Keratinocyte (primary cell): Measurements from ENCODE around the gene ASGR1. TPM values are rescaled to one million over a fixed set of nuclear protein-coding genes. Genes with fewer than 3 reads are reported as not detected.

Experiments
- DNase-seq: peaks from one replicate; pipeline ENCODE4 v3.0.0-alpha.2; 2011; ENCODE audit warnings: low read depth, missing footprints, low spot score
- FAIRE-seq: peaks from 2 replicates; lab custom pipeline; 2011; peaks lifted over from hg19 to GRCh38; lab: Jason Lieb, UNC
- H2AFZ ChIP-seq: 2 replicates; pipeline ENCODE4 v1.6.0; 2012; ENCODE audit warnings: low read length, control low read depth, inconsistent platforms; ENCODE audit not compliant: control insufficient read depth
- H3K27ac ChIP-seq: 2 replicates; pipeline ENCODE4 v1.5.1; 2011; ENCODE audit warnings: low read length; ENCODE audit not compliant: control insufficient read depth, insufficient read depth
- H3K27me3 ChIP-seq: 3 replicates; pipeline ENCODE4 v1.6.0; 2011; ENCODE audit warnings: low read length; ENCODE audit not compliant: control insufficient read depth, insufficient read depth; ENCODE audit errors: extremely low read depth
- H3K36me3 ChIP-seq, 2 experiments: 2 replicates in 1 of 2; 3 replicates in 1 of 2; pipeline ENCODE4 v1.5.1; 2011; ENCODE audit warnings: low read length in 2 of 2, mild to moderate bottlenecking in 1 of 2; ENCODE audit not compliant: control insufficient read depth in 2 of 2, insufficient read depth in 2 of 2; ENCODE audit errors: extremely low read depth in 1 of 2
- H3K4me1 ChIP-seq: 3 replicates; pipeline ENCODE4 v1.5.1; 2011; ENCODE audit warnings: low read length; ENCODE audit not compliant: control insufficient read depth, insufficient read depth; ENCODE audit errors: extremely low read depth
- H3K4me2 ChIP-seq: 3 replicates; pipeline ENCODE4 v1.6.0; 2011; ENCODE audit warnings: low read depth, low read length; ENCODE audit not compliant: control insufficient read depth, insufficient read depth; ENCODE audit errors: extremely low read depth
- H3K4me3 ChIP-seq, 3 experiments: fragments of 200-600 bp in 1 of 3; sonication (generic) in 1 of 3; 2 replicates in 2 of 3; 3 replicates in 1 of 3; pipeline ENCODE4 v1.5.1; 2011 to 2016; ENCODE audit warnings: low read length in 3 of 3, mild to moderate bottlenecking in 3 of 3, control low read depth in 2 of 3, inconsistent platforms in 1 of 3, low read depth in 1 of 3, mixed read lengths in 1 of 3, mixed run types in 1 of 3, moderate library complexity in 1 of 3; ENCODE audit not compliant: control insufficient read depth in 2 of 3, insufficient read depth in 2 of 3; ENCODE audit errors: extremely low read depth in 1 of 3
- H3K79me2 ChIP-seq: 2 replicates; pipeline ENCODE4 v1.6.0; 2012; ENCODE audit warnings: low read length; ENCODE audit not compliant: control insufficient read depth, insufficient read depth
- H3K9ac ChIP-seq: 3 replicates; pipeline ENCODE4 v1.6.0; 2011; ENCODE audit warnings: low read length; ENCODE audit not compliant: control insufficient read depth, insufficient read depth; ENCODE audit errors: extremely low read depth
- H3K9me1 ChIP-seq: 3 replicates; pipeline ENCODE4 v1.6.0; 2011; ENCODE audit warnings: low read length; ENCODE audit not compliant: control insufficient read depth, insufficient read depth; ENCODE audit errors: extremely low read depth
- H3K9me3 ChIP-seq: 2 replicates; pipeline ENCODE4 v1.5.1; 2012; ENCODE audit warnings: low read depth, low read length; ENCODE audit not compliant: control insufficient read depth
- H4K20me1 ChIP-seq: 3 replicates; pipeline ENCODE4 v1.6.0; 2011; ENCODE audit warnings: low read length; ENCODE audit not compliant: control insufficient read depth, insufficient read depth; ENCODE audit errors: extremely low read depth
- EZH2 ChIP-seq: IDR thresholded peaks from one replicate; pipeline ENCODE4 v1.6.1; 2012; ENCODE audit warnings: inconsistent platforms, mild to moderate bottlenecking, low read length, moderate library complexity
- dilution Hi-C: fragments of 300-500 bp; cut with MboI; formaldehyde crosslinking; loops from one replicate; pipeline ENCODE4 v1.7.0; 2020; ENCODE audit warnings: low sequenced_read_pairs; ENCODE audit not compliant: extremely low pct_ligation_motif_present
- polyA plus RNA-seq, 5 experiments: library from polyadenylated mRNA; depleted of rRNA in 3 of 5; stranded (reverse) in 3 of 5; stranded (forward) in 1 of 5; unstranded in 1 of 5; fragments of >200 nt; gene quantifications; 1 replicate in 1 of 5; 2 replicates in 3 of 5; 3 replicates in 1 of 5; pipeline versions ENCODE4 v1.2.1 to v1.2.3, GENCODE V29; 2011 to 2012; ENCODE audit warnings: missing spikeins in 2 of 5, low read depth in 1 of 5, low replicate concordance in 1 of 5
- TF ChIP-seq, protein P1 (sequence below), 3 experiments: IDR thresholded peaks in 1 of 3; conservative IDR thresholded peaks in 1 of 3; optimal IDR thresholded peaks in 1 of 3; 2 replicates in 2 of 3; 3 replicates in 1 of 3; pipeline versions ENCODE3 to v1.5.1; 2011; ENCODE audit warnings: low read length in 3 of 3, mild to moderate bottlenecking in 3 of 3, moderate library complexity in 2 of 3, control low read depth in 1 of 3, inconsistent platforms in 1 of 3; ENCODE audit not compliant: insufficient read depth in 2 of 3; ENCODE audit errors: extremely low read depth in 1 of 3

Gene ASGR1
- polyA plus RNA-seq, 1 donor (not counting 4 experiments of a cell fraction or from before 2014, with no cell fraction given), result 0.18 TPM

DNA sequence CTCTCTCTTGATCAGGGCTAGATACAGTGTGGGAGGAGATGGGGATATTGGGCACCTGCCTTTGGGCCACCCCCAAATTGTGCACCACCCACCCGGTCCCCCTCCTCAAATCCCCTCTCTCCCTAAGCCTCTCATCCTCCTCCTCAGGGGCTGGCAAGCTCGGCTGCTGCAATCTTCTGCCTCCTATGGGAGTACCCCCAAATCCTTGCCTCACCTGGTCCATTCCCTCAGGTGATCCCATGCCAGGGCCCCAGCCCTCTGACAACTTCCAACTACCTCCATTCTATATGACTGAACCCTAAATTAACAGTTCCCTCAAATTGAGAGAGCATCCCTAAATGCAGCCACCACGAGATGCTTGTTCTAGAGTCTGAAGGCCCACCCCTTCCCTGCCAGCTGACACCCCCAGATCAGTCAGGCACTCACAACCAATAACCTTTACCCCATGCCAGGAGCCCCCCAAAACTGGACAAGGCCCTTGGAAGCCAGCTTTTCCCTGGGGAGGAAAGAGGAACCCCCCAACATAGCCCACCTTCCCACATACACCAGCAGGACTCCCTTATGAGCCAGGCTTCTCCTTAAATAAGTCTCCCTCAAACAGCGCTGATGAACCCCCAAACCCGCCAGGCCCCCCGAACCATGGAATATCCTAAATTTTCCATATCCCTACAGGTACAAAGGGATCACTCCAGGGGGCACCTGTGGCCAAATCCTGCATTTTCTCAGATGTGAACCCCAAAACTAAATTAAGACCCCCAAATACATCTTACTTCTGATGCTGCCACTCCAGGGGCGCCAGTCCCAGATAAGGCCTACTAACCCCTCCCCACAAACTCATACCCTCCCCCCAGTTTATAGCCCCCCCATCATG, 37.3 kb upstream of the ASGR1 start:
- Histone ChIP-seq H3K4me2 (peak overlapping the region; percentile 75), H3K27ac (no peak overlapping the region), H3K9me3 (no peaks in the 10 kb centered on the region), H2AFZ (no peak overlapping the region), H3K27me3 (peaks cover 5% of the 10 kb centered on the region), H4K20me1 (peaks cover 3% of the 10 kb centered on the region), H3K4me1 (peaks cover 36% of the 10 kb centered on the region), H3K36me3 (peaks cover 4 to 5% of the 10 kb centered on the region in 2 experiments), H3K9ac (peak overlapping the region; percentile 39), H3K79me2 (peaks cover 8% of the 10 kb centered on the region), H3K4me3 (peak overlapping the region; percentile 35 to 73 (median 35)), H3K9me1 (no peaks in the 10 kb centered on the region)
- FAIRE-seq, result no peak
- TF ChIP-seq EZH2, result no peak
- TF ChIP-seq, protein P1, sequence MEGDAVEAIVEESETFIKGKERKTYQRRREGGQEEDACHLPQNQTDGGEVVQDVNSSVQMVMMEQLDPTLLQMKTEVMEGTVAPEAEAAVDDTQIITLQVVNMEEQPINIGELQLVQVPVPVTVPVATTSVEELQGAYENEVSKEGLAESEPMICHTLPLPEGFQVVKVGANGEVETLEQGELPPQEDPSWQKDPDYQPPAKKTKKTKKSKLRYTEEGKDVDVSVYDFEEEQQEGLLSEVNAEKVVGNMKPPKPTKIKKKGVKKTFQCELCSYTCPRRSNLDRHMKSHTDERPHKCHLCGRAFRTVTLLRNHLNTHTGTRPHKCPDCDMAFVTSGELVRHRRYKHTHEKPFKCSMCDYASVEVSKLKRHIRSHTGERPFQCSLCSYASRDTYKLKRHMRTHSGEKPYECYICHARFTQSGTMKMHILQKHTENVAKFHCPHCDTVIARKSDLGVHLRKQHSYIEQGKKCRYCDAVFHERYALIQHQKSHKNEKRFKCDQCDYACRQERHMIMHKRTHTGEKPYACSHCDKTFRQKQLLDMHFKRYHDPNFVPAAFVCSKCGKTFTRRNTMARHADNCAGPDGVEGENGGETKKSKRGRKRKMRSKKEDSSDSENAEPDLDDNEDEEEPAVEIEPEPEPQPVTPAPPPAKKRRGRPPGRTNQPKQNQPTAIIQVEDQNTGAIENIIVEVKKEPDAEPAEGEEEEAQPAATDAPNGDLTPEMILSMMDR (optimal IDR thresholded peaks at IDR 0.05 in 1 of 3, IDR thresholded peaks at IDR 0.05 in 1 of 3, conservative IDR thresholded peaks at IDR 0.05 in 1 of 3; ENCODE audit: extremely low read depth in 1 of 3, insufficient read depth in 2 of 3, low read length in 3 of 3), result no peak
- no peak for DNase-seq
- dilution Hi-C loops, result no loop called here

DNA sequence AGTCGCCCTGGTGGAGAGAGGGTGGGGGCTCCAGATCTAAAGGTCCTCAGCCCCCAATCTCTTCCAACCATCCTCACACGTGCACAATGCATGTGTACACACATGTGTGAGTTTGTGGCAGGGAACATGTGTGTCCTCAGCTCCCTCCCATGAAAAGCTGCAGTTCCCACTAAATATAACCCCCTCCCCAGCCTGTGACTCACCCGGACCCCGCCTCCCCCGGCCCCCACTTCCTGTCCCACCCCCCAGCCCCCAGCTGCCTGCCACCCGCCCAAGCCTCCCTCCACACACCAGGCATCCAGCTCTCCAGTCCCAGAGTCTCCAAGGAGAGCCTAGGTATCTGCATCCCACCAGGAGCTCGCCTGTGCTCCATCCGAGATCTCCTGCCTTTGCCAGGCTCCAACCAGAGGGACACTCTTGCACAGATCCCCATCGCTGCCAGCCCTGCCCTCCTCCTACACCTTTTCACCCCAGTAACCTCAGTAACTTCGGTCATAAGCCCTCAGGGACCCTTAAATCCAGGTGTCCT, 36.5 kb upstream of the ASGR1 start:
- Histone ChIP-seq H3K79me2 (peaks cover 6% of the 10 kb centered on the region), H3K4me1 (peaks cover 28% of the 10 kb centered on the region), H3K27ac (no peak overlapping the region), H4K20me1 (peaks cover 3% of the 10 kb centered on the region), H3K9me1 (no peaks in the 10 kb centered on the region), H3K9me3 (no peaks in the 10 kb centered on the region), H3K9ac (no peak overlapping the region), H3K4me3 (peak overlapping the region in 1 of 3 experiments; percentile 1), H2AFZ (no peak overlapping the region), H3K4me2 (peak overlapping the region; percentile 35), H3K27me3 (peaks cover 10% of the 10 kb centered on the region), H3K36me3 (no peaks in the 10 kb centered on the region)
- TF ChIP-seq EZH2, result no peak
- TF ChIP-seq, protein P1 (optimal IDR thresholded peaks at IDR 0.05 in 1 of 3, IDR thresholded peaks at IDR 0.05 in 1 of 3, conservative IDR thresholded peaks at IDR 0.05 in 1 of 3; ENCODE audit: extremely low read depth in 1 of 3, insufficient read depth in 2 of 3, low read length in 3 of 3), result no peak
- FAIRE-seq (no peak), DNase-seq (no peak)
- dilution Hi-C loops, result no loop called here
